NB4 (cell line): Measurements from ENCODE around the gene STK36.

ENCODE experiments used
- DNase-seq: peaks from one replicate; pipeline ENCODE4 v3.0.0; 2010; ENCODE audit warnings: low read depth
- H3K4me3 ChIP-seq: one replicate; pipeline ENCODE4 v1.5.1; 2011; ENCODE audit warnings: mild to moderate bottlenecking, low read depth, low read length, moderate library complexity
- CTCF ChIP-seq: IDR thresholded peaks from one replicate; pipeline ENCODE4 v1.5.1; 2012; ENCODE audit warnings: low read depth, low read length
- MAX ChIP-seq: IDR thresholded peaks from 2 replicates; pipeline ENCODE4 v1.6.1; 2011; ENCODE audit warnings: low read depth, low read length
- MYC ChIP-seq: IDR thresholded peaks from 2 replicates; pipeline ENCODE4 v1.6.1; 2011; ENCODE audit warnings: low read depth, low read length
- POLR2A ChIP-seq: IDR thresholded peaks from 2 replicates; pipeline ENCODE4 v1.6.1; 2011; ENCODE audit warnings: mild to moderate bottlenecking; ENCODE audit not compliant: insufficient read length; ENCODE audit errors: extremely low read depth

Gene STK36

GRCh38 chr2:218631837-218632236 is 40.0 kb upstream of the STK36 start:
- H3K4me3 ChIP-seq: no peak overlapping the region
- DNase-seq: no peak
- TF ChIP-seq MAX (no peak), MYC (no peak), POLR2A (no peak), CTCF (no peak)

- no peak overlapping the region for H3K4me3 ChIP-seq
- TF ChIP-seq CTCF (no peak), POLR2A (no peak), MYC (no peak), MAX (no peak)
- DNase-seq: no peak
Observed at GRCh38 chr2:218635719-218636118, 36.2 kb upstream of the STK36 start.

- no peak for TF ChIP-seq CTCF
- no peak for TF ChIP-seq MAX
- no peak for TF ChIP-seq POLR2A
- no peak for TF ChIP-seq MYC
- DNase-seq: no peak
Observed at GRCh38 chr2:218638372-218638771, 33.5 kb upstream of the STK36 start.

GRCh38 chr2:218642121-218642656 is 29.7 kb upstream of the STK36 start:
- no peak overlapping the region for H3K4me3 ChIP-seq
- no peak for TF ChIP-seq POLR2A
- TF ChIP-seq MYC: no peak
- TF ChIP-seq CTCF: no peak
- TF ChIP-seq MAX: no peak
- DNase-seq: no peak

More at GRCh38 chr2:218638372-218638771, 33.5 kb upstream of the STK36 start:
- no peak overlapping the region for H3K4me3 ChIP-seq

- TF ChIP-seq MAX: no peak
- no peak for TF ChIP-seq MYC
- TF ChIP-seq CTCF: no peak
- TF ChIP-seq POLR2A: no peak
- no peak overlapping the region for H3K4me3 ChIP-seq
- DNase-seq: no peak
Observed at GRCh38 chr2:218642786-218643185, 29.1 kb upstream of the STK36 start.

GRCh38 chr2:218643751-218644310 is 28.1 kb upstream of the STK36 start:
- no peak overlapping the region for H3K4me3 ChIP-seq
- TF ChIP-seq CTCF: no peak
- TF ChIP-seq MAX: no peak
- no peak for TF ChIP-seq MYC
- TF ChIP-seq POLR2A: no peak
- no peak for DNase-seq
